Endodermal cell (in vitro differentiated cells): ENCODE measurements around the gene TF. TPM values are rescaled to one million over a fixed set of nuclear protein-coding genes. Genes with fewer than 3 reads are reported as not detected.

Source experiments
- DNase-seq: peaks from one replicate; pipeline ENCODE4 v3.0.0-alpha.2; 2017
- H3K27ac ChIP-seq: 2 replicates; pipeline ENCODE4 v1.5.1; 2013; ENCODE audit warnings: mild to moderate bottlenecking, low read depth, low read length, moderate library complexity
- H3K27me3 ChIP-seq: 2 replicates; pipeline ENCODE4 v1.6.1; 2013; ENCODE audit warnings: mild to moderate bottlenecking, low read length, moderate library complexity; ENCODE audit not compliant: insufficient read depth, control insufficient read depth, poor library complexity, severe bottlenecking
- H3K36me3 ChIP-seq: 2 replicates; pipeline ENCODE4 v1.7.0; 2013; ENCODE audit warnings: mild to moderate bottlenecking, low read length, moderate library complexity; ENCODE audit not compliant: control insufficient read depth, insufficient read depth
- H3K4me1 ChIP-seq: one replicate; pipeline ENCODE4 v1.7.0; 2013; ENCODE audit warnings: low read length; ENCODE audit not compliant: control insufficient read depth, insufficient read depth
- H3K4me3 ChIP-seq: 2 replicates; pipeline ENCODE4 v1.5.1; 2013; ENCODE audit warnings: mild to moderate bottlenecking, low read length, moderate library complexity
- H3K9ac ChIP-seq: 2 replicates; pipeline ENCODE4 v1.6.1; 2013; ENCODE audit warnings: mild to moderate bottlenecking, low read length, moderate library complexity; ENCODE audit not compliant: poor library complexity, severe bottlenecking; ENCODE audit errors: extremely low read depth
- H3K9me3 ChIP-seq: 2 replicates; pipeline ENCODE4 v1.6.1; 2013; ENCODE audit warnings: mild to moderate bottlenecking, low read length, moderate library complexity; ENCODE audit not compliant: control insufficient read depth
- H3K27ac Mint-ChIP-seq: 2 replicates; pipeline ENCODE4 v1.8.0; 2020; ENCODE audit warnings: mixed read lengths
- H3K27me3 Mint-ChIP-seq: 2 replicates; pipeline ENCODE4 v1.8.0; 2021; ENCODE audit warnings: mild to moderate bottlenecking, mixed read lengths; ENCODE audit not compliant: insufficient read depth
- H3K36me3 Mint-ChIP-seq: 2 replicates; pipeline ENCODE4 v1.8.0; 2020; ENCODE audit warnings: low read depth, mixed read lengths
- H3K4me1 Mint-ChIP-seq: 2 replicates; pipeline ENCODE4 v1.8.0; 2020; ENCODE audit warnings: mixed read lengths
- H3K4me3 Mint-ChIP-seq: 2 replicates; pipeline ENCODE4 v1.8.0; 2020; ENCODE audit warnings: mild to moderate bottlenecking, moderate library complexity, mixed read lengths
- H3K9me3 Mint-ChIP-seq: 2 replicates; pipeline ENCODE4 v1.8.0; 2020; ENCODE audit warnings: mild to moderate bottlenecking, mixed read lengths
- WGBS, 2 experiments: methylation state at CpG; one replicate each; pipeline versions ENCODE4 v1.1.5 to v1.1.7; 2013; ENCODE audit warnings: missing lambda C conversion rate in 2 of 2, mixed read lengths in 1 of 2; ENCODE audit not compliant: insufficient coverage in 1 of 2, insufficient read length in 1 of 2; 5-methylcytosine and 5-hydroxymethylcytosine counted together
- total RNA-seq, 2 donors: library from RNA; stranded (reverse); fragmentation: NEBNext Ultra II Directional in 1 of 2; extraction: Animal tissue kit (Norgen Biotek cat#: 25700) in 1 of 2; gene quantifications; 2 replicates in 1 of 2; 3 replicates in 1 of 2; pipeline ENCODE4 v1.2.1, GENCODE V29; 2021
- TF ChIP-seq, protein P1 (sequence below): fragments of 200-600 bp; sonication (generic); conservative IDR thresholded peaks from 2 replicates; pipeline ENCODE4 v1.5.0; 2021; ENCODE audit warnings: antibody characterized with exemption, mild to moderate bottlenecking

The TF gene
- total RNA-seq, 2 donors from 2014 or later, result 0.40 to 3.0 TPM

DNA sequence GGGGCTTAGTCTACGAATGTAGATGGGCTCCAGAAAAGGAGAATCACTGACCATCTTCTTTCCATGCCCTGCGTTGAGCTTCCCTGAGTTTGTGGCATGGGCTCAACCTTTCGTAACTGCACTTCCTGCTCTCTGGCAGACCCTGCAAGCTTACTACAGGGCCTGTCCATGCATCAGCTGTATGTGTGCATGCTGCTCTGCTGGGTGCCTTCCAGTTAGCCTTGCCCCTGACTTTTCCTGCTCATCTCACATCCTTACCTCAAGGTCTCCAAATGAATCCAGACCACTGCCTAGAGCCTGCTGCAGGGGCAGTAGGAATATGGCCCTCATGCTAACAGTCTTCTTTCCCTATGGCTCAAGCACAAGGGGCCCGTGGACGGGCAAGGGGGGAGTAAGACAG, 2.0 kb upstream of the TF start:
- Histone ChIP-seq H3K4me3 (no peak overlapping the region), H3K36me3 (no peaks in the 10 kb centered on the region), H3K27me3 (peaks cover 74% of the 10 kb centered on the region), H3K27ac (no peak overlapping the region), H3K9ac (no peak overlapping the region), H3K9me3 (no peaks in the 10 kb centered on the region), H3K4me1 (no peaks in the 10 kb centered on the region)
- Mint-ChIP-seq H3K27me3 (peaks cover 3% of the 10 kb centered on the region), H3K4me1 (peaks cover 3% of the 10 kb centered on the region), H3K4me3 (no peak overlapping the region), H3K9me3 (no peaks in the 10 kb centered on the region), H3K36me3 (no peaks in the 10 kb centered on the region), H3K27ac (no peak overlapping the region)
- DNase-seq, result no peak
- TF ChIP-seq, protein P1, sequence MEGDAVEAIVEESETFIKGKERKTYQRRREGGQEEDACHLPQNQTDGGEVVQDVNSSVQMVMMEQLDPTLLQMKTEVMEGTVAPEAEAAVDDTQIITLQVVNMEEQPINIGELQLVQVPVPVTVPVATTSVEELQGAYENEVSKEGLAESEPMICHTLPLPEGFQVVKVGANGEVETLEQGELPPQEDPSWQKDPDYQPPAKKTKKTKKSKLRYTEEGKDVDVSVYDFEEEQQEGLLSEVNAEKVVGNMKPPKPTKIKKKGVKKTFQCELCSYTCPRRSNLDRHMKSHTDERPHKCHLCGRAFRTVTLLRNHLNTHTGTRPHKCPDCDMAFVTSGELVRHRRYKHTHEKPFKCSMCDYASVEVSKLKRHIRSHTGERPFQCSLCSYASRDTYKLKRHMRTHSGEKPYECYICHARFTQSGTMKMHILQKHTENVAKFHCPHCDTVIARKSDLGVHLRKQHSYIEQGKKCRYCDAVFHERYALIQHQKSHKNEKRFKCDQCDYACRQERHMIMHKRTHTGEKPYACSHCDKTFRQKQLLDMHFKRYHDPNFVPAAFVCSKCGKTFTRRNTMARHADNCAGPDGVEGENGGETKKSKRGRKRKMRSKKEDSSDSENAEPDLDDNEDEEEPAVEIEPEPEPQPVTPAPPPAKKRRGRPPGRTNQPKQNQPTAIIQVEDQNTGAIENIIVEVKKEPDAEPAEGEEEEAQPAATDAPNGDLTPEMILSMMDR, result no peak
- 74 to 78% methylated on average over 5 of the region's 5 CpGs for WGBS, 2 experiments

DNA sequence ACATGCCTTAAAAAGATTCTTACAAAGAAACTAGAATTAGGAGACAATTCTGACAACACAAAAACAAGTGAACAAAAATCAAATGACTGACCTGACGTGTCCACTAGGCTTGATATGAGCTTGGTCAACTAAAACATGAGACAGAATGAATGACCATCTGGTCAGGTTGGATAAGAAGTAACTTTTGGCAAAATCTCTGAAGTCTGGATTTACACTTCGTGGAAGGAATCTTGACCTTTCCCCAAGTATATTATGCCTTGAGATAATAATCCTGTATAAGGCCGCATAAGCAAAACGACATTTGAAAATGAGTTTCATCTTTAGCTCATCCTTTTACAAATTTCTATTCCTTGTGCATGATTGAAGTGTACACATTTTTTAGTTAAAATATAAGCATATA, 1.1 kb upstream of the TF start:
- H3K4me3 Mint-ChIP-seq, result no peak overlapping the region
- no peaks in the 10 kb centered on the region for H3K9me3 Mint-ChIP-seq
- Histone ChIP-seq H3K9ac (no peak overlapping the region), H3K27me3 (peaks cover 74% of the 10 kb centered on the region), H3K9me3 (no peaks in the 10 kb centered on the region), H3K4me3 (no peak overlapping the region), H3K4me1 (no peaks in the 10 kb centered on the region), H3K27ac (no peak overlapping the region), H3K36me3 (no peaks in the 10 kb centered on the region)
- H3K36me3 Mint-ChIP-seq, result no peaks in the 10 kb centered on the region
- no peak overlapping the region for H3K27ac Mint-ChIP-seq
- WGBS, 2 experiments, result 88 to 91% methylated on average over 2 to 4 of the region's 4 CpGs
- TF ChIP-seq, protein P1, result no peak
- no peak for DNase-seq
- peaks cover 3% of the 10 kb centered on the region for H3K4me1 Mint-ChIP-seq
- H3K27me3 Mint-ChIP-seq, result peaks cover 3% of the 10 kb centered on the region

DNA sequence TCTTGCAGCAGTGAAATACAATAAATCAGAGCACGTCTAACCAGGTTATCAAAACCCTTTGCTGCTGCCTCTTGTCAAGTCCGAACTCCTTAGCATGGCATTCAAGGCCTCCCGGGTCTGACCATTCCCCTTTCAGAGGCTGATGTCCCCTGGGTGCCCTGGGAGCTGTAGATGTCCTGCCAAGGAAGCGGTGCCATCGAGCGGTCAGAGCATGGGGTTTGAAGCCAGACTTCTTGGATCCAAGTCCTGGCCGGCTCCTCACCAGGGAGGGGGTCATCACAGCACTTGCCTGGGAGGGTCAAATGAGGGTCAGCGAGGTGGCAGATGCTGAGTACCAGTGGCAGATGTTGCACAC, 496 bp downstream of the TF start:
- Histone ChIP-seq H3K4me3 (no peak overlapping the region), H3K9me3 (no peaks in the 10 kb centered on the region), H3K36me3 (no peaks in the 10 kb centered on the region), H3K27ac (no peak overlapping the region), H3K4me1 (no peaks in the 10 kb centered on the region), H3K9ac (no peak overlapping the region), H3K27me3 (peaks cover 69% of the 10 kb centered on the region)
- no peak for DNase-seq
- 91 to 94% methylated on average over 8 of the region's 8 CpGs for WGBS, 2 experiments
- Mint-ChIP-seq H3K9me3 (no peaks in the 10 kb centered on the region), H3K36me3 (no peaks in the 10 kb centered on the region), H3K27ac (no peak overlapping the region), H3K4me3 (no peak overlapping the region), H3K27me3 (peaks cover 3% of the 10 kb centered on the region), H3K4me1 (peaks cover 3% of the 10 kb centered on the region)
- TF ChIP-seq, protein P1, result no peak
